OCI-LY3 (cell line): ENCODE data around the gene WASHC2C.
"Not testable (repeated sequence)": the region's sequence is repeated elsewhere in the genome, so short reads cannot be mapped to it uniquely, and the experiment has no call there.

ENCODE experiments used
- H2AFZ ChIP-seq: fragments of 200-600, 300-600 bp; shearing (Covaris generic); 2 replicates; pipeline ENCODE4 v1.6.0; 2014; ENCODE audit warnings: antibody characterized with exemption, low read depth, low read length
- H3K27ac ChIP-seq: fragments of 200-600, 300-600 bp; sonication (generic); 2 replicates; pipeline ENCODE4 v1.5.1; 2014; ENCODE audit warnings: mild to moderate bottlenecking, low read length, moderate library complexity, mixed read lengths
- H3K27me3 ChIP-seq: fragments of 200-600, 300-600 bp; sonication (generic); 2 replicates; pipeline ENCODE4 v1.6.1; 2014; ENCODE audit warnings: low read depth, low read length, mixed read lengths
- H3K36me3 ChIP-seq: fragments of 200-600, 300-600 bp; sonication (generic); replicated peaks from 2 replicates; pipeline ENCODE3; 2014; ENCODE audit warnings: low read depth, low read length, mixed read lengths
- H3K4me1 ChIP-seq: fragments of 300-600, 200-600 bp; sonication (generic); 2 replicates; pipeline ENCODE4 v1.6.1; 2014; ENCODE audit warnings: low read length, mixed read lengths
- H3K4me2 ChIP-seq: fragments of 200-600, 300-600 bp; sonication (generic); 2 replicates; pipeline ENCODE4 v1.6.1; 2014; ENCODE audit warnings: low read length, mixed read lengths
- H3K4me3 ChIP-seq: fragments of 300-600, 200-600 bp; sonication (generic); 2 replicates; pipeline ENCODE4 v1.5.1; 2014; ENCODE audit warnings: antibody characterized with exemption, mild to moderate bottlenecking, low read length, moderate library complexity
- H3K79me2 ChIP-seq: fragments of 300-600, 200-600 bp; shearing (Covaris generic); 2 replicates; pipeline ENCODE4 v1.6.1; 2014; ENCODE audit warnings: mild to moderate bottlenecking, low read length, mixed read lengths
- H3K9ac ChIP-seq: fragments of 300-600, 200-600 bp; shearing (Covaris generic); 2 replicates; pipeline ENCODE4 v1.6.0; 2014; ENCODE audit warnings: mild to moderate bottlenecking, low read length, moderate library complexity
- H3K9me3 ChIP-seq: fragments of 200-600, 300-600 bp; shearing (Covaris generic); 2 replicates; pipeline ENCODE4 v1.6.1; 2014; ENCODE audit warnings: low read length, mixed read lengths; ENCODE audit not compliant: insufficient read depth
- H4K20me1 ChIP-seq: fragments of 200-600, 300-600 bp; sonication (generic); 2 replicates; pipeline ENCODE4 v1.6.1; 2016; ENCODE audit warnings: low read length, mixed read lengths; ENCODE audit not compliant: insufficient read depth

Gene WASHC2C

DNA sequence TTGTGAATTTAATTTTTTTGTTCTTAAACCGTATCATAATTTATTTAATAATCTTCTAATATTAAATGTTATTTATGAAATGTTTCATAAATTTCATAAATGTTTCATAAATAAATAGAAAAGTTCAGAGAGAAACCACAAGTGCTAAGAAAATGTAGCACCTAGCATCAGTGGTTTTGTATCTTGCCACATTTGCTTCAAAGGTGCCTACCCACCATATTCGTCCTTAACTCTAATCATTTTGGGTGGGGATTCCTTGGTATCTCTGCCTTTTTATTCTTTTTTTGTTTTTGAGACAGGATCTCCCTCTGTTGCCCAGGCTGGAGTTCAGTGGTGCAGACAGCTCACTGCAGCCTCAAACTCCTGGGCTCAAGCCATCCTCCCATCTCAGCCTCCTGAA is 7.4 kb downstream of the WASHC2C start:
- H3K4me1 ChIP-seq, H3K4me2 ChIP-seq, H4K20me1 ChIP-seq, H2AFZ ChIP-seq, H3K4me3 ChIP-seq, H3K9me3 ChIP-seq, H3K36me3 ChIP-seq, H3K27ac ChIP-seq, H3K9ac ChIP-seq, H3K79me2 ChIP-seq, H3K27me3 ChIP-seq: not testable (repeated sequence)

DNA sequence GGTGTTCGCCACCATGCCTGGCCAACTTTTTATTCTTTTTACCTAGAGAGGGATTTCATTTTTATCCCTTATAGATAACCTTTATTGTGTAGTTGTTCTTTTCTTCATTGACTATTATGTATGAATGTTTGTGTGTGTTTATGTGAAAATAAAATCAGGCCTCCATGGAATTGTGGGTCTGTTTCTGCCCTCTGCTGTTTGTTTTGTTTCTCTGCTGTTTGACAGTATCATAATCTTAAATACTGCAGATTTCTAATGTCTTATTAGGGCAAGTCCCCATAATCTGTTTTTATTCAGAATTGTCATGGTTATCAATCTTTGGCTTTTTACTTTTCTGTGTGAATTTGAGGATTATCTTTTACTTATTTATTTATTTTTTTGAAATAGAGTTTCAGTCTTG is 7.8 kb downstream of the WASHC2C start:
- not testable (repeated sequence) for H3K4me3 ChIP-seq, H3K79me2 ChIP-seq, H3K4me2 ChIP-seq, H3K27me3 ChIP-seq, H3K27ac ChIP-seq, H3K36me3 ChIP-seq, H3K9ac ChIP-seq, H3K4me1 ChIP-seq, H2AFZ ChIP-seq, H4K20me1 ChIP-seq, H3K9me3 ChIP-seq

DNA sequence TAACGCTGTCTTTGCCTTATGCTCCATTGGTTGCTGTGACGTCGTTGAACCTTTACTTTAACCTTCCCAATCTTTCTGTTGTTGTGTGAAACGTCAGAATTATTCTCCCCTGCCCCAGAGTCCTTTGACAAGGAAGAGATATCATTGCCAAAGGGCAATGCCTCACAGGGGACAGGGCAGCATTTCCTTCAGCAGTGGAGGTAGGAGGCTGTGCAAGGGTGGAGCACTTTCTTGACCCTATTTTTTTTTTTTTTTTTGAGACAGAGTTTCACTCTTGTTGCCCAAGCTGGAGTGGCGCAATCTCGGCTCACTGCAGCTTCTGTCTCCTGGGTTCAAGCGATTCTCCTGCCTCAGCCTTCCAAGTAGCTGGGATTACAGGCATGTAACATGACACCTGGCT is 14.5 kb downstream of the WASHC2C start:
- not testable (repeated sequence) for H4K20me1 ChIP-seq, H3K27ac ChIP-seq, H2AFZ ChIP-seq, H3K36me3 ChIP-seq, H3K9me3 ChIP-seq, H3K4me3 ChIP-seq, H3K4me2 ChIP-seq, H3K9ac ChIP-seq, H3K27me3 ChIP-seq, H3K4me1 ChIP-seq, H3K79me2 ChIP-seq

DNA sequence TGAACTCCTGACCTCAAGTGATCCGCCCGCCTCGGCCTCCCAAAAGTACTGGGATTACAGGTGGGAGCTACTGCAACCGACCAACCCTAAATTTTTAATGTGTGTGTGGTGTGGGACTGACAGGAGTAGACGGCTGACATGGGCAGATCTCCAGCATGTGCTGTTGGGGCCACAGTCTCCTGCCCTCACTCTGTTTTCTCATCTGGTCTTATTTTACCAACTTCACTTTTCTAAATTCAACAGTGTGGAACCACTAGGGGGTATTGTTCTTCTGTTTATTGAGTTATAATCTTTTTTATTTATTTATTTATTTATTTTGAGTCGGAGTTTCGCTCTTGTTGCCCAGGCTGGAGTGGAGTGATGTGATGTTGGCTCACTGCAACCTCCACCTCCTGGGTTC is 14.9 kb downstream of the WASHC2C start:
- not testable (repeated sequence) for H3K4me1 ChIP-seq, H3K27ac ChIP-seq, H3K79me2 ChIP-seq, H3K4me2 ChIP-seq, H3K36me3 ChIP-seq, H3K27me3 ChIP-seq, H2AFZ ChIP-seq, H3K9me3 ChIP-seq, H4K20me1 ChIP-seq, H3K4me3 ChIP-seq, H3K9ac ChIP-seq

DNA sequence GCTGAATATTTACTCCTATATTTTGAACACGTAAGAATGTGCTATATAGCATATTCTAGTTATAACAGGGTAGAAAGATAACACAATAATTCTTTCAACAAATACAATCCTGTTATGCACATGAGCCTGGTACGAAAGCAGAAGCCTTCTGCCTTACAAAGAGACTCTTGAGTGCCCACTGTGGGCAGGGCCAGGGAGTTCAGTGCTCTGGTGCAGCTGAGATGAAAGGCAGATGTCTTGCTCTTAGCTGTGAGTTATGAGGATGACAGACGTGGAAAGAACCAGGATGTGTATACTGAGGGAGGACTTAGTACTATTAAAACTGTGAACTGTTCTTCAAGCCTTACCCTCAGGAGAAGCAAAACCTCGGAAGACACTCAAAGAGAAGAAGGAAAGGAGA is 24.1 kb downstream of the WASHC2C start:
- H3K36me3 ChIP-seq, H3K27ac ChIP-seq: not testable (repeated sequence)

DNA sequence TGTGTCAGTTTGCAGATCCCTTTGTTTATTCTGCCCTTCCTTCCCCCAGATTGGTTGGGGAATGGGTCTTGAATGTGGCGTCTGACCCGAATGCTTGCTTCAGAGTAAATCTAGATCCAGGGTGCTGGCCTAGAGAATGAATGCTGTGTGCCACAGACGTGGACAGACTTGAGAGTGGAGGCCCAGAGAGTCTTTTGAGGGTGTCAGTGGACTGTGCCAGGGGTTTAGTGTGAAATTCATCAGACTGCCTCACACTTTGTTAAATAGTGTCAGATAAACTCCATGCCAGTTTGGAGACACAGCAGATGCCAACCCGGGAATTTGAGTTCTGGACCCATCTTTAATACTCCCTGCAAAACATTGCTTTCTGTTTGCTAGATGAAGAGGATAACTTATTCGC is 25.1 kb downstream of the WASHC2C start:
- not testable (repeated sequence) for H3K9me3 ChIP-seq, H4K20me1 ChIP-seq, H3K4me3 ChIP-seq, H3K4me1 ChIP-seq, H3K9ac ChIP-seq, H3K79me2 ChIP-seq, H2AFZ ChIP-seq, H3K27me3 ChIP-seq, H3K4me2 ChIP-seq, H3K36me3 ChIP-seq, H3K27ac ChIP-seq

More for the DNA sequence above, 24.1 kb downstream of the WASHC2C start:
- not testable (repeated sequence) for H3K4me2 ChIP-seq, H4K20me1 ChIP-seq, H3K27me3 ChIP-seq, H3K9ac ChIP-seq, H3K4me1 ChIP-seq, H3K9me3 ChIP-seq, H2AFZ ChIP-seq, H3K4me3 ChIP-seq, H3K79me2 ChIP-seq

DNA sequence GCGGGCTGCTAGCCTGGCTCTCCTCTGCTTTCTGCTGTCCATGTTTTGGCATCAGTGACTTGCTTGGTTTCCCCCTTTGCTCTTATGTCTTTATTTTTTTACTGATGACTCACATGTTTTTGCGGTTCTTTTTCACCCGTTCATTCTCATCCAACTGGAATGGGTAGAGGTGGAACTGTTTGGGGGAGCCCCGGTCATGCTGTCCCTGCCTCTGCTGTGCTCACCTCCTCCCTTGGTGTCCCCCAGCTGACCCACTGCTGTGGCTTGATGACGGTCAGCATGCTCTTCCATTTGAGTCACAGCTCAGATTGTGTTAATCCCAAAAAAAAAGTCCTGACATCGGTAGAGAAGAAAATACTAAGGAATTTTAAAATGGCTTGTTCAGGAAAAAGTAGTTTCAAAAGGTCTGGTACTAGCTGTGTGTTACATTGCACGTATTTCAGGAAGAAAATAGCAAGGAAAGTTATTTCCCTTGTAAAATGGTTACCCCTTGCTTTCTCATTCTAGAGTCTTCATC is 27.0 kb downstream of the WASHC2C start:
- not testable (repeated sequence) for H2AFZ ChIP-seq, H3K9ac ChIP-seq, H3K27me3 ChIP-seq, H3K36me3 ChIP-seq, H3K9me3 ChIP-seq, H3K4me1 ChIP-seq, H3K79me2 ChIP-seq, H3K4me3 ChIP-seq, H3K4me2 ChIP-seq, H3K27ac ChIP-seq, H4K20me1 ChIP-seq

DNA sequence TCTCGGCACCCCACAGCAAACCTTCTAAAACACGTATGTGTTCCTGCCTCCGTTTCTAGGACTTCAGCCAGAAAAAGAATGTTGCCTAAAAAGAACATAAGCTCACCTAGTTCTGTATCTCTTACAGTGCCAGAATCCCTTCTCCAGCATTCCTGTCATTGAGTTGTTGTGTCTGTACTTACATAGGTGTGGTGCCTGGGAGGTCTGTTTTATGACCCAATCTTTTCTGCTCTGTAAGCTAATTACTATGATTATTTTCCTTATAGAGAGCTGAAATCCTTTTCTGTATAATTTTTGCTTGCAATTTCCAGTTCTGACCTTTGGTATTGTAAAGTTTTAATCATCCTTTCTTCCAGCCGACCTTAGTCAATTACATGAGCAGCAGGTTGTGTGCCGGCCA is 28.0 kb downstream of the WASHC2C start:
- not testable (repeated sequence) for H3K4me1 ChIP-seq, H3K36me3 ChIP-seq, H3K4me2 ChIP-seq, H3K79me2 ChIP-seq, H2AFZ ChIP-seq, H3K9ac ChIP-seq, H3K9me3 ChIP-seq, H3K4me3 ChIP-seq, H4K20me1 ChIP-seq, H3K27ac ChIP-seq, H3K27me3 ChIP-seq

DNA sequence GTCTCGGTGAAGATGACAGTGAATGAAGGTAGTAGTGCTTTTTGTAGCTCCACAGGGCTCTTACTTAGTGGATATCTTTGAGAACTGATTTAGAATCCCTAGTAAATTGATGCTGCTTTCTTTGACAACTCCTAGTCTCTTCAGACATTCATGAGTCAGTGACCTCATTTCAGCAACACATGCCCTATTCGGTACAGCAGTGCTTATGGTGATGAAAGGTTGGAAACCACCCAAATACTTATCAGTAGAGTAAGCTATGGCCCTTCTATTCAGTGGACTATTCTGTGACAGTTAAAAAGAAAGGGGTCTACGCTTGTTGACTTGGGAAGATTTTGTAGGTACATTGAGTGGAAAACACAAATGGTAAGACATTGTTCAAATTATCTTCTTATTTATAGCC is 29.0 kb downstream of the WASHC2C start:
- H4K20me1 ChIP-seq, H3K36me3 ChIP-seq, H3K79me2 ChIP-seq, H3K27ac ChIP-seq, H3K9ac ChIP-seq, H2AFZ ChIP-seq, H3K4me1 ChIP-seq, H3K4me3 ChIP-seq, H3K27me3 ChIP-seq, H3K4me2 ChIP-seq, H3K9me3 ChIP-seq: not testable (repeated sequence)

DNA sequence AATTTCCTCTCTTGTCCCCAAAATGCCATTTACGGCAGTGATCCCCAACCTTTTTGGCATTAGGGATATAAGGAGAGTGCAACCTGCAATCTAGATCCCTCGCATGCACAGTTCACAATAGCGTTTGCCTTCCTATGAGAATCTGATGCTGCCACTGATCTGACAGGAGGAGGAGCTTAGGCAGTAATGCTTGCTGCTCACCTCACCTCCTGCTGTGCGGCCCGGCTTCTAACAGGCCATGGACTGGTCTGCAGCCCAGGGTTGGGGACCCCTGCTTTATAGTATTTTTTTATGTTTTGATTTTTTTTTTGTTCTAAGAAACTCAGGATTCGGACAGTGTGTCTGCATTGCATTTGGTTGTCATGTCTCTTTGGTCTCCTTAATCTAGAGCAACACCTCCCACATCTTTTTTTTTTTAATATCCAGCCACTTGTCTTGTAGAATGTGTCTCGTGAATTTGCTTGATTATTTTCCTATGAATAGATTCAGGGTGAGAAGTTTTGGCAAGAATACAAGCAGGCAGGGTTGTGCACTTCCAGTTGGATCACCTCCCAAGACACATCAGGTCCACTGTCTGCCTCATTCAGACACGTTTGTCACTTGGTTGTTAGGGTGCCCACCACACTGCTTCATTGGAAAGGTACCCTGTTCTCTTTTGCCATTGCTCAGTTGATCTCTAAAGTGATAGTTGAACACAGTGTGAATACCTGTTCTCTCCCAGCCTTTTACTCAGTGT is 30.8 kb downstream of the WASHC2C start:
- H3K79me2 ChIP-seq, H3K4me3 ChIP-seq, H3K9me3 ChIP-seq, H3K4me2 ChIP-seq, H3K4me1 ChIP-seq, H3K9ac ChIP-seq, H4K20me1 ChIP-seq, H3K27ac ChIP-seq, H3K36me3 ChIP-seq, H2AFZ ChIP-seq, H3K27me3 ChIP-seq: not testable (repeated sequence)
